ENCODE results near the gene OPN3. TPM values are rescaled to one million over a fixed set of nuclear protein-coding genes. Genes with fewer than 3 reads are reported as not detected.
"Not testable (repeated sequence)": the region's sequence is repeated elsewhere in the genome, so short reads cannot be mapped to it uniquely, and the experiment has no call there.

OPN3 gene
- 14.6 TPM for total RNA-seq
- 4.0 TPM for polyA plus RNA-seq

- WGBS, result 5% methylated on average over 80 of the region's 81 CpGs
- Histone ChIP-seq H3K27ac (ENCODE audit: low read depth) (peak within 1 kb of the TSS; percentile 71), H3K4me1 (ENCODE audit: insufficient read depth) (no peaks in the 10 kb centered on the region), H3K4me3 (ENCODE audit: low read depth, low read length) (peak within 1 kb of the TSS; percentile 87), H3K36me3 (ENCODE audit: insufficient read depth) (no peaks in the 10 kb centered on the region)
- DNase-seq (ENCODE audit: extremely low spot score), result peak; percentile 62
Measured at GRCh38 chr1:241640149-241640866, at the start of gene OPN3, which contains the start of gene CHML. OPN3 (minus strand) TSS chr1:241640369; CDS start chr1:241640254, 115 bp downstream. CHML (minus strand) TSS chr1:241640369; CDS start chr1:241635766, 4,603 bp downstream.

- no peak for DNase-seq (ENCODE audit: extremely low spot score)
- Histone ChIP-seq H3K27ac (ENCODE audit: low read depth) (no peak overlapping the region), H3K4me1 (ENCODE audit: insufficient read depth) (no peaks in the 10 kb centered on the region), H3K4me3 (ENCODE audit: low read depth, low read length) (no peak overlapping the region), H3K36me3 (ENCODE audit: insufficient read depth) (no peaks in the 10 kb centered on the region)
- WGBS, result 27% methylated on average over 2 of the region's 2 CpGs
Measured at GRCh38 chr1:241688940-241689368, 48.8 kb upstream of the OPN3 start.

- Histone ChIP-seq H3K27ac (ENCODE audit: low read depth) (no peak overlapping the region), H3K36me3 (ENCODE audit: insufficient read depth) (no peaks in the 10 kb centered on the region), H3K4me1 (ENCODE audit: insufficient read depth) (no peaks in the 10 kb centered on the region), H3K4me3 (ENCODE audit: low read depth, low read length) (no peak overlapping the region)
- DNase-seq (ENCODE audit: extremely low spot score), result no peak
- 90% methylated on average over 1 of the region's 1 CpG for WGBS
Measured at GRCh38 chr1:241684108-241684507, 43.9 kb upstream of the OPN3 start.

- DNase-seq (ENCODE audit: extremely low spot score), result no peak
- H3K4me1 ChIP-seq (ENCODE audit: insufficient read depth), result no peaks in the 10 kb centered on the region
- WGBS, result 93% methylated on average over 2 of the region's 2 CpGs
- no peak overlapping the region for H3K27ac ChIP-seq (ENCODE audit: low read depth)
- no peak overlapping the region for H3K4me3 ChIP-seq (ENCODE audit: low read depth, low read length)
- no peaks in the 10 kb centered on the region for H3K36me3 ChIP-seq (ENCODE audit: insufficient read depth)
Measured at GRCh38 chr1:241682921-241683320, 42.8 kb upstream of the OPN3 start.

GRCh38 chr1:241681861-241682448, 41.8 kb upstream of the OPN3 start:
- H3K36me3 ChIP-seq (ENCODE audit: insufficient read depth); H3K27ac ChIP-seq (ENCODE audit: low read depth); DNase-seq (ENCODE audit: extremely low spot score); H3K4me1 ChIP-seq (ENCODE audit: insufficient read depth); H3K4me3 ChIP-seq (ENCODE audit: low read depth, low read length): not testable (repeated sequence)
- 66% methylated on average over 4 of the region's 4 CpGs for WGBS

- H3K36me3 ChIP-seq (ENCODE audit: insufficient read depth), result no peaks in the 10 kb centered on the region
- 77% methylated on average over 3 of the region's 3 CpGs for WGBS
- no peaks in the 10 kb centered on the region for H3K4me1 ChIP-seq (ENCODE audit: insufficient read depth)
- no peak overlapping the region for H3K27ac ChIP-seq (ENCODE audit: low read depth)
- no peak overlapping the region for H3K4me3 ChIP-seq (ENCODE audit: low read depth, low read length)
- no peak for DNase-seq (ENCODE audit: extremely low spot score)
Measured at GRCh38 chr1:241679961-241680360, 39.8 kb upstream of the OPN3 start.

- no peaks in the 10 kb centered on the region for H3K4me1 ChIP-seq (ENCODE audit: insufficient read depth)
- no peak overlapping the region for H3K27ac ChIP-seq (ENCODE audit: low read depth)
- no peaks in the 10 kb centered on the region for H3K36me3 ChIP-seq (ENCODE audit: insufficient read depth)
- WGBS, result 77% methylated on average over 4 of the region's 4 CpGs
- DNase-seq (ENCODE audit: extremely low spot score), result no peak
- no peak overlapping the region for H3K4me3 ChIP-seq (ENCODE audit: low read depth, low read length)
Measured at GRCh38 chr1:241679404-241679803, 39.2 kb upstream of the OPN3 start.

- no peak for DNase-seq (ENCODE audit: extremely low spot score)
- Histone ChIP-seq H3K27ac (ENCODE audit: low read depth) (no peak overlapping the region), H3K4me3 (ENCODE audit: low read depth, low read length) (no peak overlapping the region), H3K36me3 (ENCODE audit: insufficient read depth) (no peaks in the 10 kb centered on the region), H3K4me1 (ENCODE audit: insufficient read depth) (no peaks in the 10 kb centered on the region)
- 60% methylated on average over 2 of the region's 2 CpGs for WGBS
Measured at GRCh38 chr1:241678536-241678935, 38.4 kb upstream of the OPN3 start.

- H3K27ac ChIP-seq (ENCODE audit: low read depth), result no peak overlapping the region
- no peak for DNase-seq (ENCODE audit: extremely low spot score)
- no peak overlapping the region for H3K4me3 ChIP-seq (ENCODE audit: low read depth, low read length)
- no peaks in the 10 kb centered on the region for H3K4me1 ChIP-seq (ENCODE audit: insufficient read depth)
- WGBS, result 76% methylated on average over 5 of the region's 5 CpGs
- H3K36me3 ChIP-seq (ENCODE audit: insufficient read depth), result no peaks in the 10 kb centered on the region
Measured at GRCh38 chr1:241677201-241677600, 37.0 kb upstream of the OPN3 start.

- Histone ChIP-seq H3K4me3 (ENCODE audit: low read depth, low read length) (no peak overlapping the region), H3K4me1 (ENCODE audit: insufficient read depth) (no peaks in the 10 kb centered on the region), H3K36me3 (ENCODE audit: insufficient read depth) (no peaks in the 10 kb centered on the region), H3K27ac (ENCODE audit: low read depth) (no peak overlapping the region)
- WGBS, result 57% methylated on average over 4 of the region's 4 CpGs
- no peak for DNase-seq (ENCODE audit: extremely low spot score)
Measured at GRCh38 chr1:241675983-241676382, 35.8 kb upstream of the OPN3 start.

- Histone ChIP-seq H3K4me1 (ENCODE audit: insufficient read depth) (no peaks in the 10 kb centered on the region), H3K27ac (ENCODE audit: low read depth) (no peak overlapping the region), H3K4me3 (ENCODE audit: low read depth, low read length) (no peak overlapping the region), H3K36me3 (ENCODE audit: insufficient read depth) (no peaks in the 10 kb centered on the region)
- WGBS, result 97% methylated on average over 1 of the region's 1 CpG
- DNase-seq (ENCODE audit: extremely low spot score), result no peak
Measured at GRCh38 chr1:241674805-241675384, 34.7 kb upstream of the OPN3 start.

- Histone ChIP-seq H3K27ac (ENCODE audit: low read depth) (no peak overlapping the region), H3K36me3 (ENCODE audit: insufficient read depth) (no peaks in the 10 kb centered on the region), H3K4me1 (ENCODE audit: insufficient read depth) (no peaks in the 10 kb centered on the region), H3K4me3 (ENCODE audit: low read depth, low read length) (no peak overlapping the region)
- 81% methylated on average over 1 of the region's 1 CpG for WGBS
- DNase-seq (ENCODE audit: extremely low spot score), result no peak
Measured at GRCh38 chr1:241672301-241672700, 32.1 kb upstream of the OPN3 start.

GRCh38 chr1:241666419-241666818, 26.2 kb upstream of the OPN3 start:
- Histone ChIP-seq H3K4me3 (ENCODE audit: low read depth, low read length) (no peak overlapping the region), H3K27ac (ENCODE audit: low read depth) (no peak overlapping the region), H3K4me1 (ENCODE audit: insufficient read depth) (no peaks in the 10 kb centered on the region), H3K36me3 (ENCODE audit: insufficient read depth) (no peaks in the 10 kb centered on the region)
- DNase-seq (ENCODE audit: extremely low spot score), result no peak
- WGBS, result 88% methylated on average over 3 of the region's 3 CpGs

- H3K4me1 ChIP-seq (ENCODE audit: insufficient read depth), result no peaks in the 10 kb centered on the region
- no peak overlapping the region for H3K4me3 ChIP-seq (ENCODE audit: low read depth, low read length)
- no peak for DNase-seq (ENCODE audit: extremely low spot score)
- 84% methylated on average over 5 of the region's 5 CpGs for WGBS
- H3K27ac ChIP-seq (ENCODE audit: low read depth), result no peak overlapping the region
- no peaks in the 10 kb centered on the region for H3K36me3 ChIP-seq (ENCODE audit: insufficient read depth)
Measured at GRCh38 chr1:241660424-241660972, 20.3 kb upstream of the OPN3 start.

Data from urinary bladder (tissue), 4 donors.